ENCODE data around the gene FGF10. TPM values are rescaled to one million over a fixed set of nuclear protein-coding genes. Genes with fewer than 3 reads are reported as not detected.

FGF10 gene
- total RNA-seq, 1 experiment from 2014 or later: 0.37 TPM

DNA sequence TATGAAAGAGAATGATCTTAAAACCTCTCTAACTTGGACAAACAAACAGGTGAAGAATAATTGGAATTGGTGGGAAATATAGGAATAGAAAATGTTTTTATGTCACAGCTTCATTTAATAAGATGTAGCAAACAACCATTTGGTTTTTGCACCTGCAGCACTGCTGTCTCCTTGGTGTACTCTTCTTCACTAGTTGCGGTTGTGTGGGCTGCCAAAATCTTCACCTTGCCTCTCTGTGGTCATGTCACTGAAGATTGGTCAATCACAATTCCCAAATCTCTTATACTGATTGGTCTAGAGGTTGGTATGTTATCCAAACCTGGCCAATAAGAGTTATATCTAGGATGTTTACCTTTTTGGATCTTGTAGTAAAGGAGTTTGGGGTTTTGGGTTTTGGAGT is 88.7 kb downstream of the FGF10 start (continued):
- TF ChIP-seq, protein P1, sequence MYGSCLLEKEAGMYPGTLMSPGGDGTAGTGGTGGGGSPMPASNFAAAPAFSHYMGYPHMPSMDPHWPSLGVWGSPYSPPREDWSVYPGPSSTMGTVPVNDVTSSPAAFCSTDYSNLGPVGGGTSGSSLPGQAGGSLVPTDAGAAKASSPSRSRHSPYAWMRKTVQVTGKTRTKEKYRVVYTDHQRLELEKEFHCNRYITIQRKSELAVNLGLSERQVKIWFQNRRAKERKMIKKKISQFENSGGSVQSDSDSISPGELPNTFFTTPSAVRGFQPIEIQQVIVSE (CRISPR knock-in tag; IDR thresholded peaks at IDR 0.05; ENCODE audit: borderline replicate concordance): no peak
- no peak for TF ChIP-seq NR3C1 (CRISPR knock-in tag; conservative IDR thresholded peaks at IDR 0.05; ENCODE audit: low read depth)

DNA sequence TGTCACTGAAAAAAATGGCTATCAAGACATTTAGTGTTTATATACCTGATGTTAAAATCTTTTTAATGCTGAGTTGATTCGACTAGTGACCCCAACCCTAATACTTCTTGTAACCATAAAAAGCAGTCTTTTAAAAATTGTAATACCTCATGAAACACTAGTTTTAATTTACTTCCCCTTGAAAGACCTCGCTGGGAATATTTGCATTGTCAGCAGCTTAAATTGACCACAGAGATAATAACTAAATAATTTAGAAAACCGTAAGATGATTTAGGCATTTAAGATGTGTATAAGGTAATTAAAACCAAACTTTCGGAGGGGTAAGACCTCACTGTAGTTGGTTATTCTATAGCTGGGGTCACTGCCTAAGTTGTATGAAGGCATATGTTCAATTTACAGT is 89.8 kb downstream of the FGF10 start:
- ChIA-PET CTCF (no interaction called here), POLR2A (no interaction called here)
- H3K4me1 Mint-ChIP-seq: peaks cover 3% of the 10 kb centered on the region
- H3K27me3 Mint-ChIP-seq (ENCODE audit: low read depth): no peaks in the 10 kb centered on the region
- DNase-seq (ENCODE audit: low spot score) (no peak), ATAC-seq (no peak)
- no peak for TF ChIP-seq ZNF396 (CRISPR knock-in tag; IDR thresholded peaks at IDR 0.05; ENCODE audit: borderline replicate concordance)
- no peaks in the 10 kb centered on the region for H3K36me3 Mint-ChIP-seq
- no peak overlapping the region for H3K4me3 Mint-ChIP-seq
- H3K27ac Mint-ChIP-seq: no peak overlapping the region
- no peaks in the 10 kb centered on the region for H3K9me3 Mint-ChIP-seq

DNA sequence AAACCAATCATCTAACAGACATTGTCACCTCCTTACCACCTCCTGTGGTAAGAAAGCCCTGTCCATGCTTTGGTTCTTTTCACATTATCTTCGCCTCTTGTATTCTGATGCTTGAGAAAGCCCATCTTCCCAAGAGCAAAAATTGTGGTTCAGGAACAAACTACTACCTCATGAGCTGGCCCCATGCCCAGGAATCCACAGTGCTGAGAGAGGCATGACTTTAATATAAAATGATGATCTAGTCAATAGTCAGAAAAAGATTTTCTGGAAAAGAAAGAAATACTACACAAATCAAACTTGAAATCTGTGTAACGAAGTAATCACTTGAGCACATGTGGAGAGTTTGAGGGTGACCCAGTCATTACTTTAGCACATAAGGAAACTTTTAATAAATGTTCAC is 94.7 kb downstream of the FGF10 start:
- H3K9me3 Mint-ChIP-seq: peaks cover 12% of the 10 kb centered on the region
- CTCF ChIA-PET: no interaction called here
- no peak for TF ChIP-seq TP53 (CRISPR knock-in tag; IDR thresholded peaks at IDR 0.05)
- TF ChIP-seq GABPB1 (CRISPR knock-in tag; IDR thresholded peaks at IDR 0.05): no peak
- no peak for TF ChIP-seq ZNF121 (CRISPR knock-in tag; IDR thresholded peaks at IDR 0.05)
- no peak for TF ChIP-seq NR2C2 (CRISPR knock-in tag; IDR thresholded peaks at IDR 0.05)
- TF ChIP-seq, protein P2, sequence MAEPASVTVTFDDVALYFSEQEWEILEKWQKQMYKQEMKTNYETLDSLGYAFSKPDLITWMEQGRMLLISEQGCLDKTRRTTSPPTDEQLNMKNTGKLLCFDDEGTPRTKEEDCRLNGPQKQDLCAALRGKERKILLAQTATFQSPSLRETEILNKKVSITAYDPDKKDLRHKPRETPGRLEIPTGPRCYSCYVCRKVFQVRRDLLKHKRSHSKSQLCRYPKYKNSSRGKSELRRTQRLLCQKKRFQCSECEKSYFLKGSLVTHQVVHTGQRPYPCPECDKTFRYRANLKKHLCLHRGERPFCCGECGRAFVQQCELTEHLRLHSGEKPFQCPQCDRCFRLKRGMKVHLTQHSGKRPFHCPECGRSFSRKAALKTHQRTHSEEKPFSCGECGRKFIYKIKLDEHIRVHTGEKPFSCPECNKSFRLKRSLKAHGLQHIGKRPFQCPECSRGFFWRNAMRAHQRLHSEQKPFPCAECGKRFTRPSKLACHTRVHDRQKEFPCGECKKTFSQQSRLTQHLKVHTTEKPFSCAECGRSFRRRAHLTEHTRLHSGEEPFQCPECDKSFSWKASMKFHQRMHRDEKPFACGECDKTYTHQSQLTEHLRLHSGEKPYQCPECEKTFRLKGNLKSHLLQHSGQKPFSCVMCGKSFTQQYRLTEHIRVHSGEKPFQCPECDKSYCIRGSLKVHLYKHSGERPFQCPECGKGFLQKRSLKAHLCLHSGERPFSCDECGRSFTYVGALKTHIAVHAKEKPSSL (CRISPR knock-in tag; conservative IDR thresholded peaks at IDR 0.05): no peak
- TF ChIP-seq MXD4 (CRISPR knock-in tag; IDR thresholded peaks at IDR 0.05; ENCODE audit: borderline replicate concordance): no peak
- TF ChIP-seq, protein P3, sequence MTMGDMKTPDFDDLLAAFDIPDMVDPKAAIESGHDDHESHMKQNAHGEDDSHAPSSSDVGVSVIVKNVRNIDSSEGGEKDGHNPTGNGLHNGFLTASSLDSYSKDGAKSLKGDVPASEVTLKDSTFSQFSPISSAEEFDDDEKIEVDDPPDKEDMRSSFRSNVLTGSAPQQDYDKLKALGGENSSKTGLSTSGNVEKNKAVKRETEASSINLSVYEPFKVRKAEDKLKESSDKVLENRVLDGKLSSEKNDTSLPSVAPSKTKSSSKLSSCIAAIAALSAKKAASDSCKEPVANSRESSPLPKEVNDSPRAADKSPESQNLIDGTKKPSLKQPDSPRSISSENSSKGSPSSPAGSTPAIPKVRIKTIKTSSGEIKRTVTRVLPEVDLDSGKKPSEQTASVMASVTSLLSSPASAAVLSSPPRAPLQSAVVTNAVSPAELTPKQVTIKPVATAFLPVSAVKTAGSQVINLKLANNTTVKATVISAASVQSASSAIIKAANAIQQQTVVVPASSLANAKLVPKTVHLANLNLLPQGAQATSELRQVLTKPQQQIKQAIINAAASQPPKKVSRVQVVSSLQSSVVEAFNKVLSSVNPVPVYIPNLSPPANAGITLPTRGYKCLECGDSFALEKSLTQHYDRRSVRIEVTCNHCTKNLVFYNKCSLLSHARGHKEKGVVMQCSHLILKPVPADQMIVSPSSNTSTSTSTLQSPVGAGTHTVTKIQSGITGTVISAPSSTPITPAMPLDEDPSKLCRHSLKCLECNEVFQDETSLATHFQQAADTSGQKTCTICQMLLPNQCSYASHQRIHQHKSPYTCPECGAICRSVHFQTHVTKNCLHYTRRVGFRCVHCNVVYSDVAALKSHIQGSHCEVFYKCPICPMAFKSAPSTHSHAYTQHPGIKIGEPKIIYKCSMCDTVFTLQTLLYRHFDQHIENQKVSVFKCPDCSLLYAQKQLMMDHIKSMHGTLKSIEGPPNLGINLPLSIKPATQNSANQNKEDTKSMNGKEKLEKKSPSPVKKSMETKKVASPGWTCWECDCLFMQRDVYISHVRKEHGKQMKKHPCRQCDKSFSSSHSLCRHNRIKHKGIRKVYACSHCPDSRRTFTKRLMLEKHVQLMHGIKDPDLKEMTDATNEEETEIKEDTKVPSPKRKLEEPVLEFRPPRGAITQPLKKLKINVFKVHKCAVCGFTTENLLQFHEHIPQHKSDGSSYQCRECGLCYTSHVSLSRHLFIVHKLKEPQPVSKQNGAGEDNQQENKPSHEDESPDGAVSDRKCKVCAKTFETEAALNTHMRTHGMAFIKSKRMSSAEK (CRISPR knock-in tag; IDR thresholded peaks at IDR 0.05; ENCODE audit: borderline replicate concordance): no peak
- TF ChIP-seq TCF7 (CRISPR knock-in tag; IDR thresholded peaks at IDR 0.05; ENCODE audit: low read depth): no peak
- no peak for TF ChIP-seq TEAD1 (CRISPR knock-in tag; IDR thresholded peaks at IDR 0.05)
- no peak for TF ChIP-seq IRF2 (CRISPR knock-in tag; IDR thresholded peaks at IDR 0.05; ENCODE audit: borderline replicate concordance, low read depth)
- TF ChIP-seq, protein P4, sequence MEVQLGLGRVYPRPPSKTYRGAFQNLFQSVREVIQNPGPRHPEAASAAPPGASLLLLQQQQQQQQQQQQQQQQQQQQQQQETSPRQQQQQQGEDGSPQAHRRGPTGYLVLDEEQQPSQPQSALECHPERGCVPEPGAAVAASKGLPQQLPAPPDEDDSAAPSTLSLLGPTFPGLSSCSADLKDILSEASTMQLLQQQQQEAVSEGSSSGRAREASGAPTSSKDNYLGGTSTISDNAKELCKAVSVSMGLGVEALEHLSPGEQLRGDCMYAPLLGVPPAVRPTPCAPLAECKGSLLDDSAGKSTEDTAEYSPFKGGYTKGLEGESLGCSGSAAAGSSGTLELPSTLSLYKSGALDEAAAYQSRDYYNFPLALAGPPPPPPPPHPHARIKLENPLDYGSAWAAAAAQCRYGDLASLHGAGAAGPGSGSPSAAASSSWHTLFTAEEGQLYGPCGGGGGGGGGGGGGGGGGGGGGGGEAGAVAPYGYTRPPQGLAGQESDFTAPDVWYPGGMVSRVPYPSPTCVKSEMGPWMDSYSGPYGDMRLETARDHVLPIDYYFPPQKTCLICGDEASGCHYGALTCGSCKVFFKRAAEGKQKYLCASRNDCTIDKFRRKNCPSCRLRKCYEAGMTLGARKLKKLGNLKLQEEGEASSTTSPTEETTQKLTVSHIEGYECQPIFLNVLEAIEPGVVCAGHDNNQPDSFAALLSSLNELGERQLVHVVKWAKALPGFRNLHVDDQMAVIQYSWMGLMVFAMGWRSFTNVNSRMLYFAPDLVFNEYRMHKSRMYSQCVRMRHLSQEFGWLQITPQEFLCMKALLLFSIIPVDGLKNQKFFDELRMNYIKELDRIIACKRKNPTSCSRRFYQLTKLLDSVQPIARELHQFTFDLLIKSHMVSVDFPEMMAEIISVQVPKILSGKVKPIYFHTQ (CRISPR knock-in tag; IDR thresholded peaks at IDR 0.05): no peak
- TF ChIP-seq FOXK1 (CRISPR knock-in tag; IDR thresholded peaks at IDR 0.05): no peak
- TF ChIP-seq FOXJ3 (CRISPR knock-in tag; IDR thresholded peaks at IDR 0.05; ENCODE audit: borderline replicate concordance): no peak
- TF ChIP-seq, protein P5, sequence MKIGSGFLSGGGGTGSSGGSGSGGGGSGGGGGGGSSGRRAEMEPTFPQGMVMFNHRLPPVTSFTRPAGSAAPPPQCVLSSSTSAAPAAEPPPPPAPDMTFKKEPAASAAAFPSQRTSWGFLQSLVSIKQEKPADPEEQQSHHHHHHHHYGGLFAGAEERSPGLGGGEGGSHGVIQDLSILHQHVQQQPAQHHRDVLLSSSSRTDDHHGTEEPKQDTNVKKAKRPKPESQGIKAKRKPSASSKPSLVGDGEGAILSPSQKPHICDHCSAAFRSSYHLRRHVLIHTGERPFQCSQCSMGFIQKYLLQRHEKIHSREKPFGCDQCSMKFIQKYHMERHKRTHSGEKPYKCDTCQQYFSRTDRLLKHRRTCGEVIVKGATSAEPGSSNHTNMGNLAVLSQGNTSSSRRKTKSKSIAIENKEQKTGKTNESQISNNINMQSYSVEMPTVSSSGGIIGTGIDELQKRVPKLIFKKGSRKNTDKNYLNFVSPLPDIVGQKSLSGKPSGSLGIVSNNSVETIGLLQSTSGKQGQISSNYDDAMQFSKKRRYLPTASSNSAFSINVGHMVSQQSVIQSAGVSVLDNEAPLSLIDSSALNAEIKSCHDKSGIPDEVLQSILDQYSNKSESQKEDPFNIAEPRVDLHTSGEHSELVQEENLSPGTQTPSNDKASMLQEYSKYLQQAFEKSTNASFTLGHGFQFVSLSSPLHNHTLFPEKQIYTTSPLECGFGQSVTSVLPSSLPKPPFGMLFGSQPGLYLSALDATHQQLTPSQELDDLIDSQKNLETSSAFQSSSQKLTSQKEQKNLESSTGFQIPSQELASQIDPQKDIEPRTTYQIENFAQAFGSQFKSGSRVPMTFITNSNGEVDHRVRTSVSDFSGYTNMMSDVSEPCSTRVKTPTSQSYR (CRISPR knock-in tag; IDR thresholded peaks at IDR 0.05): no peak
- TF ChIP-seq, protein P6, sequence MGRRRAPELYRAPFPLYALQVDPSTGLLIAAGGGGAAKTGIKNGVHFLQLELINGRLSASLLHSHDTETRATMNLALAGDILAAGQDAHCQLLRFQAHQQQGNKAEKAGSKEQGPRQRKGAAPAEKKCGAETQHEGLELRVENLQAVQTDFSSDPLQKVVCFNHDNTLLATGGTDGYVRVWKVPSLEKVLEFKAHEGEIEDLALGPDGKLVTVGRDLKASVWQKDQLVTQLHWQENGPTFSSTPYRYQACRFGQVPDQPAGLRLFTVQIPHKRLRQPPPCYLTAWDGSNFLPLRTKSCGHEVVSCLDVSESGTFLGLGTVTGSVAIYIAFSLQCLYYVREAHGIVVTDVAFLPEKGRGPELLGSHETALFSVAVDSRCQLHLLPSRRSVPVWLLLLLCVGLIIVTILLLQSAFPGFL (CRISPR knock-in tag; IDR thresholded peaks at IDR 0.05; ENCODE audit: borderline replicate concordance): no peak
- no peak for TF ChIP-seq CREM (CRISPR knock-in tag; IDR thresholded peaks at IDR 0.05)

More for the DNA sequence above, 94.7 kb downstream of the FGF10 start:
- H3K27me3 Mint-ChIP-seq (ENCODE audit: low read depth): no peaks in the 10 kb centered on the region
- H3K27ac Mint-ChIP-seq: no peak overlapping the region
- peaks cover 4% of the 10 kb centered on the region; the same call in 1 of the 2 replicates for H3K36me3 Mint-ChIP-seq
- POLR2A ChIA-PET: no interaction called here
- H3K4me3 Mint-ChIP-seq: no peak overlapping the region
- ATAC-seq (no peak), DNase-seq (ENCODE audit: low spot score) (no peak)
- H3K4me1 Mint-ChIP-seq: peaks cover 3% of the 10 kb centered on the region

All from WTC11 (cell line).